Hepatocyte (in vitro differentiated cells): ENCODE data around the gene CEP295NL.

Experiments
- EZH2 ChIP-seq: fragments of 200-600 bp; sonication (generic); IDR thresholded peaks from 2 replicates; pipeline ENCODE4 v1.6.1; 2016; ENCODE audit warnings: antibody characterized with exemption, mild to moderate bottlenecking, borderline replicate concordance
- EZH2phosphoT487 ChIP-seq: fragments of 200-600 bp; sonication (generic); IDR thresholded peaks from one replicate; pipeline ENCODE4 v1.6.1; 2018; ENCODE audit warnings: antibody characterized with exemption, mild to moderate bottlenecking, low read depth, moderate library complexity; ENCODE audit not compliant: unreplicated experiment, severe bottlenecking
- TF ChIP-seq, protein P1 (sequence below): fragments of 200-600 bp; sonication (generic); IDR thresholded peaks from 2 replicates; pipeline ENCODE4 v1.5.1; 2016; ENCODE audit warnings: antibody characterized with exemption, mild to moderate bottlenecking; ENCODE audit not compliant: poor library complexity

DNA sequence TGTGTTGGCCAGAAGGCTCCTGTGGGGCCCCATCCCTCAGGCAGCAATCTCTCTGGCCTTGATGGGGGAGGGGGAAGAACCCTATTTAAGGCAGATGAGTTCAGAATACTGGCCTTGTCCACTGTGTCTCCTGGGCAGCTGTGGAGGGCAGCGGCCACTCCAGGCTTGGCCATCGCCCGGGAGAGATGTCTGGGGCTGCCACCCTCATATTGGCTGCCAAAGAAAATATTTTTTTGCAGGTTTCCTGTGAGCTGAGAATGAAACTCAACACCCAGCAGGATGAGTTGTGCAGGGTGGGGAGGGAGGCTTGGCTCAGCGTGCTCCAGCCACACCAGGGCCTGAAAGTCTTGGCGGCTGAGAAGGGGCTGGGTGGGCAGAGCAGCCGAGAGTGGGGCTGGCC lies 36.6 kb upstream of the CEP295NL start:
- TF ChIP-seq, protein P1, sequence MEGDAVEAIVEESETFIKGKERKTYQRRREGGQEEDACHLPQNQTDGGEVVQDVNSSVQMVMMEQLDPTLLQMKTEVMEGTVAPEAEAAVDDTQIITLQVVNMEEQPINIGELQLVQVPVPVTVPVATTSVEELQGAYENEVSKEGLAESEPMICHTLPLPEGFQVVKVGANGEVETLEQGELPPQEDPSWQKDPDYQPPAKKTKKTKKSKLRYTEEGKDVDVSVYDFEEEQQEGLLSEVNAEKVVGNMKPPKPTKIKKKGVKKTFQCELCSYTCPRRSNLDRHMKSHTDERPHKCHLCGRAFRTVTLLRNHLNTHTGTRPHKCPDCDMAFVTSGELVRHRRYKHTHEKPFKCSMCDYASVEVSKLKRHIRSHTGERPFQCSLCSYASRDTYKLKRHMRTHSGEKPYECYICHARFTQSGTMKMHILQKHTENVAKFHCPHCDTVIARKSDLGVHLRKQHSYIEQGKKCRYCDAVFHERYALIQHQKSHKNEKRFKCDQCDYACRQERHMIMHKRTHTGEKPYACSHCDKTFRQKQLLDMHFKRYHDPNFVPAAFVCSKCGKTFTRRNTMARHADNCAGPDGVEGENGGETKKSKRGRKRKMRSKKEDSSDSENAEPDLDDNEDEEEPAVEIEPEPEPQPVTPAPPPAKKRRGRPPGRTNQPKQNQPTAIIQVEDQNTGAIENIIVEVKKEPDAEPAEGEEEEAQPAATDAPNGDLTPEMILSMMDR = no peak
- TF ChIP-seq EZH2 (no peak), EZH2phosphoT487 (no peak)
